CD4-positive, alpha-beta T cell treated with Interferon gamma for 1 hour (primary cell): ENCODE measurements around the gene C16orf95.

Source experiments
- DNase-seq: peaks from one replicate; pipeline ENCODE4 v3.0.0-alpha.2; 2020

The C16orf95 gene

GRCh38 chr16:87330646-87331045, 13.5 kb upstream of the C16orf95 start:
- no peak for DNase-seq

- no peak for DNase-seq
Observed at GRCh38 chr16:87330257-87330624, 13.0 kb upstream of the C16orf95 start.

- no peak for DNase-seq
Observed at GRCh38 chr16:87329436-87330256, 12.5 kb upstream of the C16orf95 start.

- DNase-seq = no peak
Observed at GRCh38 chr16:87328846-87329245, 11.7 kb upstream of the C16orf95 start.

- DNase-seq = no peak
Observed at GRCh38 chr16:87327798-87328495, 10.8 kb upstream of the C16orf95 start.

GRCh38 chr16:87326151-87326571, 9.0 kb upstream of the C16orf95 start:
- no peak for DNase-seq

GRCh38 chr16:87325423-87325858, 8.2 kb upstream of the C16orf95 start:
- DNase-seq = no peak

- DNase-seq = peak; percentile 40
Observed at GRCh38 chr16:87324411-87325275, 7.5 kb upstream of the C16orf95 start.

GRCh38 chr16:87323727-87324410, 6.7 kb upstream of the C16orf95 start:
- DNase-seq = no peak

GRCh38 chr16:87322833-87323726, 5.9 kb upstream of the C16orf95 start:
- no peak for DNase-seq

- no peak for DNase-seq
Observed at GRCh38 chr16:87322360-87322759, 5.2 kb upstream of the C16orf95 start.

- DNase-seq = no peak
Observed at GRCh38 chr16:87321336-87322107, 4.3 kb upstream of the C16orf95 start.

GRCh38 chr16:87320510-87321227, 3.5 kb upstream of the C16orf95 start:
- DNase-seq = no peak

GRCh38 chr16:87319997-87320491, 2.9 kb upstream of the C16orf95 start:
- no peak for DNase-seq

- no peak for DNase-seq
Observed at GRCh38 chr16:87319011-87319410, 1.8 kb upstream of the C16orf95 start.

GRCh38 chr16:87317750-87318644, 805 bp upstream of the C16orf95 start:
- peak; percentile 10 for DNase-seq

GRCh38 chr16:87316450-87316922, 706 bp downstream of the C16orf95 start:
- no peak for DNase-seq

- DNase-seq = no peak
Observed at GRCh38 chr16:87314990-87315420, 2.2 kb downstream of the C16orf95 start.

- no peak for DNase-seq
Observed at GRCh38 chr16:87312008-87312407, 5.2 kb downstream of the C16orf95 start.
